Adipocyte (in vitro differentiated cells): ENCODE measurements around the gene PCID2.

Source experiments
- DNase-seq: peaks from one replicate; pipeline ENCODE4 v3.0.0-alpha.2; 2015; ENCODE audit warnings: low read depth
- H3K27me3 ChIP-seq: replicated peaks from 2 replicates; pipeline ENCODE4 v1.7.0; 2013; ENCODE audit warnings: mild to moderate bottlenecking, low read length, moderate library complexity; ENCODE audit not compliant: control insufficient read depth, insufficient read depth
- H3K36me3 ChIP-seq: 2 replicates; pipeline ENCODE4 v1.7.0; 2013; ENCODE audit warnings: low read length, mild to moderate bottlenecking, moderate library complexity; ENCODE audit not compliant: control insufficient read depth, insufficient read depth, severe bottlenecking
- H3K4me1 ChIP-seq: 2 replicates; pipeline ENCODE4 v1.7.0; 2013; ENCODE audit warnings: mild to moderate bottlenecking, low read length, moderate library complexity; ENCODE audit not compliant: control insufficient read depth, insufficient read depth
- H3K4me3 ChIP-seq: 2 replicates; pipeline ENCODE4 v1.7.0; 2013; ENCODE audit warnings: mild to moderate bottlenecking, low read length, moderate library complexity
- H3K9ac ChIP-seq: 2 replicates; pipeline ENCODE4 v1.7.0; 2013; ENCODE audit warnings: mild to moderate bottlenecking, low read length, moderate library complexity
- H3K9me3 ChIP-seq: 2 replicates; pipeline ENCODE4 v1.7.0; 2013; ENCODE audit warnings: mild to moderate bottlenecking, low read length, moderate library complexity; ENCODE audit not compliant: control insufficient read depth

The PCID2 gene

DNA sequence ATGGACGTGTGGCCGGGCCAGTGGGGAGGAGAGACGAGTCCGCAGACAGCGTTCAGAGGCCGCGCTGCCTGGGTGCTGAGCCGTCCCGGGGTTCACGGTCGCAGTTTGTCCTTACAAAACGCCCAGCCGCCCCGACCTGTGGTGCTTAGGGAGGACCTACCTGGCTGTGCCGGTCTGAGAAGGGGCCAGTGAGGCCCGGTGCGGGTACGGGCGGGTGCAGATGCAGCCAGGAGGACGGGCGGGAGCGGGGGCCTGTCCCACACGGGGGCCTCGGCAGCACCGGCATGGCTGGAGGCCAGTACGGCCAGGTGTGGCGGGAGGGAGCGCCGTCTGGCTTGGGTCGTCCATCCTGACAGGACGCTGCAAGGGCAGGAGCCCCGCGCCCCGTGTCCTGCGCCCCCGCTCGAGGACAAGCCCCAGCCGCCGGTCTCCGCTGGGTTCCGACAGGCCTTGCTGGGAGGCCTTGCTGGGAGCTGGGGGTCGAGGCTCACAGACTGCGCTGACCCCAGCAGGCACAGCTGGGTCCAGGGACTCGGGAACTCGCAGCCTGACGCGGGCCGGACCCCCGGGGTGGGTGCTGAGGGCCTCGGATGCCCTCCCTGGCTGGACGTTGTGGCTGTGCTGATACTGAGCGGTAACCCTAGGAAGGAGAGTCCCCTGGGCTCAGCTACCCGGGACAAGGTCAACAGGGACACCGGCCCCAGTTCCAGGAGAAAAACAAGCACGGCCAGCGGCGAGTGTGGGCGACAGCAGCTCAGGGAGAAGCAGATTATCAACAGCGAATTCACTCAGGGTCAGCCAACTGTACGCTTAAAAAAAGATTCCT is 55.3 kb downstream of the PCID2 start:
- Histone ChIP-seq H3K4me1 (peaks cover 28% of the 10 kb centered on the region), H3K27me3 (no peaks in the 10 kb centered on the region), H3K9me3 (no peaks in the 10 kb centered on the region), H3K9ac (peak overlapping the region; percentile 87), H3K4me3 (peak overlapping the region; percentile 78), H3K36me3 (no peaks in the 10 kb centered on the region)
- peak; percentile 8 for DNase-seq

DNA sequence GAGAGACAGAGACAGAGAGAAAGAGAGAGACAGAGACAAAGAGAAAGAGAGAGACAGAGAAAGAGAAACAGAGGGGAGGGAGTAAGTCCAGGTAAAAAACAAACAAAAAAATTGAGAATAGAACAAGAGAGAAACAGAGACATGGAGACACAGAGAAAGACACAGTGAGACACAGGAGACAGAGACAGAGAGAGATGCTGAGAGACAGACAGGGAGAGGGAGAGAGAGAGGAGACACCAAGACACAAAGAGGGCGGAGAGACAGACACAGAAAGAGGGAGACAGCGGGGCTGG is 55.8 kb downstream of the PCID2 start:
- peaks cover 28% of the 10 kb centered on the region for H3K4me1 ChIP-seq
- H3K36me3 ChIP-seq, result no peaks in the 10 kb centered on the region
- H3K9ac ChIP-seq, result peak overlapping the region; percentile 87
- no peaks in the 10 kb centered on the region for H3K27me3 ChIP-seq
- no peak for DNase-seq
- peak overlapping the region; percentile 78 for H3K4me3 ChIP-seq
- no peaks in the 10 kb centered on the region for H3K9me3 ChIP-seq

DNA sequence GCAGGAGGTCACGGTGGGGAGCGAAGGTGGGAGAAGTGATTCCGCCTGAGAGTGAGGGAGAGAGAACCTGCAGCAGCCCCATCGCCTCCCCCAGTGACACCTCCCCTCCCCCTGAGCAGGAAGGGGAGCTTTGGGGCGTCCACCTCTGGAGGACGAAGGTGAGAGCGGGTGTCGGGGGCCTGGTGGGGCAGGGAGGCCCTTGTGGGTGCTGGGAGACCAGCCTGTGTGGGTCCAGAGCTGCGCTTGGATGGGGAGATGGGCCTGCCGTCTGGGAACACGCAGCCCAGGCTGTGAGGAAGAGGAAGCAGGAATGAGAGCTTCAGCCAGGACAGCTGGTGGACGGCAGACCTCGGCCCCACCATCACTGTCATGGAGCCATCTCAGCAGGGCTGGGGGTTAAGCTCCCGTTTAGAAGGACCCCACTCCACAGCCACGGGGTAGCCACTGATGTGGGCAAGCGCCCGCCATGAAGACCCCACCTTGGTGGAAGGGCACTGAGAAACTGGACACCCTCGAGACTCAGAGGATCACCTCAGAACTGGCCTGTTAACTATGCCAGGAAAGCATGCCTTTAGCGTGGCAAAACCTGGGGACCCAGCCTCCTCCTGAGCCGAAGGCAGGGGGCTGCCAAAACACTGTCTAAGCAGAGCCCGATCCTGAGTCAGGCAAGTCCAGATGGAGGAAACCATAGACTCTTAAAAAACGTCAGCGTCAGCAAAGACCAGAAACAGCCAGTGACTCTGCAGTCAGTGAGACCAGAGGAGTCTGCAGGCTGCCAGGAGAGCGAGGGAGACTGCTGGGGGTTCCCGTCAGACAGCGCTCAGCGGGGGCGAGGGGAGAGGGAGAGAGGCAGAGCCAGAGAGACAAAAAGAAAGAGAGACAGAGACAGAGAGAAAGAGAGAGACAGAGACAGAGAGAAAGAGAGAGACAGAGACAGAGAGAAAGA is 56.5 kb downstream of the PCID2 start:
- H3K9me3 ChIP-seq, result no peaks in the 10 kb centered on the region
- DNase-seq, result peak; percentile 43
- peak overlapping the region; percentile 78 for H3K4me3 ChIP-seq
- peaks cover 28% of the 10 kb centered on the region for H3K4me1 ChIP-seq
- H3K27me3 ChIP-seq, result no peaks in the 10 kb centered on the region
- H3K9ac ChIP-seq, result peak overlapping the region; percentile 87
- H3K36me3 ChIP-seq, result no peaks in the 10 kb centered on the region

DNA sequence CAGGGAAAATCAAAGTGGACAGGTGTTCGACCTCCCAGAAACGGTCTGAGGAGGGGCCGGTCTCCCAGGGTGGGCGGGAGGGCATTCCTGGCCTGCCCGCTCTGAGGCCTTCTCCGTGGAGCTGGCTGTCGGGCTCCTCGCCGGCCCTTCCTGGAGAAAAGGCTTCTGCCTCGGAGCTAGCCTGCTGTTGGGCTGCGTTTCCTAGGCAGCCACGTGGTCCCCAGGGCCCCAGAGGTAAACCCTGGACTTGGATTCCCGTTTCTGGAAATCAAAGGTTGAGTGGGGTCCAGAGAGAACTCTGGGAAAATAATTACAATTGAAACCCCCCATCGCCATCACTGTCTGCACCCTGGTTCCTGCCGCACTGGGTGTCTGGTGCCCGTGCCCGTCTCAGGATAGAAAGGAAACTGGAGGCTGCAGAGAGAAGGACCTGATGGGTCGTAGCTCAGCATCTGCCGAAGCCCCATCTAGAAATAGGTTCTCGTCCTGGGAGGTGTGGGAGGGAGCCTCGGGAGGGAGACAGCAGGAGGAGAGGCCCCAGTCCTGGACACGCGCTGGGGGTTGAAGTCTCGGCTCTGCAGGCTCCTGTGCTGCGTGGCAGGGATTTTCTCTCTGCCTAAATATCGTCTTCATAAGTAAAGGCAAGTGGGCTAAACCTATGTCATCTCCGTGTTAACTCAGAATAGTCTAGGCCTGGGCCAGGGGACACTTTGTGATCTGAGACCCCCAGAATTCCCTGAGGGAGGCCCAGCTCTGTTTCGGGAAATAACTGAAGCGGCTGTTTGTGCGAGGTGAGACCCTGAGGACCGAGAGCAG is 57.7 kb downstream of the PCID2 start:
- H3K36me3 ChIP-seq, result no peaks in the 10 kb centered on the region
- no peak for DNase-seq
- H3K9ac ChIP-seq, result no peak overlapping the region
- H3K4me1 ChIP-seq, result peaks cover 28% of the 10 kb centered on the region
- H3K4me3 ChIP-seq, result no peak overlapping the region
- H3K27me3 ChIP-seq, result no peaks in the 10 kb centered on the region
- H3K9me3 ChIP-seq, result no peaks in the 10 kb centered on the region

DNA sequence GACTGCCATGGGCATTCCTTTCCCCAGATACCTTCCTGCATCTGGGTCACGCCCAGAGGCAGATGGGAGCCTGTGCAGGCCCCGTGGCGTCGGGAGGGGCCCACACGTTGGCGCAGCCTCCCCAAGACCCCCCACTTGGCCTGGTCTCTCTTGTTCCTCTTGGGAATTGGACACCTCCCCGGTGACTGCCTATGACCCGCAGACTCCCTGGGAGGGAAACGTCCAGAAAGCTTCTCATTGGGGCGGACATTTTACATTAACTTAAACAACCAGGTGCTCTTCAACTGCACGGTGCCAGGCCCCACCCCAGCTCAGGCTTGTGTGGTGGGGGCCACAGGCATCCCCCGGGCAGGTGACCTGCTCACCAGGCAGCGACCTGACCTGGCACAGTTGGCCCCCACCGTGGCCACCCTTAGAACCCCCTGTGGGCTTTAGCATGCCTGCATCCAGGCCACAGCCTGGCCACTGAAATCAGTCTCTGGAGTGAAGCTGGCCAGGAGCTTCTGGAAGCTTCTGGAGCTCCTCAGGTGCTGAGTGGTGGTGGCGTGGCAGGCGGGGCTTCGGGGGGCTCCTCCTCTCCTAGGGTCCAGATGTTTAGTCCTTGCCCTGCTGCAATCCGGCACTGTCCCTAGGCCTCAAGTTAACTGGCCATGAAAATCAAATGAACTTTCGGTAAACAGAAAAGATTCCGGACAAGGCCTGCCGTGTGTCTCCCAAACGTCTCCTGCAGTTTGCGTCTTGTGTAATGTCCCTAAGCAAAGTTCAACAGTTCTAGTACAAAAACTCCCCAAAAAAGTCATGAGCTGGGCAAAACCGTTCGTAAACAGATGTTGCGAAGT is 58.5 kb downstream of the PCID2 start:
- Histone ChIP-seq H3K4me1 (peaks cover 25% of the 10 kb centered on the region), H3K4me3 (no peak overlapping the region), H3K36me3 (no peaks in the 10 kb centered on the region), H3K9me3 (no peaks in the 10 kb centered on the region), H3K27me3 (no peaks in the 10 kb centered on the region), H3K9ac (no peak overlapping the region)
- DNase-seq, result no peak

DNA sequence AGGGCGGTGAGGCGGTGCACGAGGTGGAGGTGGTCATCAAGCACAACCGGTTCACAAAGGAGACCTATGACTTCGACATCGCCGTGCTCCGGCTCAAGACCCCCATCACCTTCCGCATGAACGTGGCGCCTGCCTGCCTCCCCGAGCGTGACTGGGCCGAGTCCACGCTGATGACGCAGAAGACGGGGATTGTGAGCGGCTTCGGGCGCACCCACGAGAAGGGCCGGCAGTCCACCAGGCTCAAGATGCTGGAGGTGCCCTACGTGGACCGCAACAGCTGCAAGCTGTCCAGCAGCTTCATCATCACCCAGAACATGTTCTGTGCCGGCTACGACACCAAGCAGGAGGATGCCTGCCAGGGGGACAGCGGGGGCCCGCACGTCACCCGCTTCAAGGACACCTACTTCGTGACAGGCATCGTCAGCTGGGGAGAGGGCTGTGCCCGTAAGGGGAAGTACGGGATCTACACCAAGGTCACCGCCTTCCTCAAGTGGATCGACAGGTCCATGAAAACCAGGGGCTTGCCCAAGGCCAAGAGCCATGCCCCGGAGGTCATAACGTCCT is 59.4 kb downstream of the PCID2 start:
- no peak overlapping the region for H3K9ac ChIP-seq
- no peak for DNase-seq
- peaks cover 19% of the 10 kb centered on the region for H3K4me1 ChIP-seq
- no peaks in the 10 kb centered on the region for H3K9me3 ChIP-seq
- no peak overlapping the region for H3K4me3 ChIP-seq
- no peaks in the 10 kb centered on the region for H3K36me3 ChIP-seq
- no peaks in the 10 kb centered on the region for H3K27me3 ChIP-seq

DNA sequence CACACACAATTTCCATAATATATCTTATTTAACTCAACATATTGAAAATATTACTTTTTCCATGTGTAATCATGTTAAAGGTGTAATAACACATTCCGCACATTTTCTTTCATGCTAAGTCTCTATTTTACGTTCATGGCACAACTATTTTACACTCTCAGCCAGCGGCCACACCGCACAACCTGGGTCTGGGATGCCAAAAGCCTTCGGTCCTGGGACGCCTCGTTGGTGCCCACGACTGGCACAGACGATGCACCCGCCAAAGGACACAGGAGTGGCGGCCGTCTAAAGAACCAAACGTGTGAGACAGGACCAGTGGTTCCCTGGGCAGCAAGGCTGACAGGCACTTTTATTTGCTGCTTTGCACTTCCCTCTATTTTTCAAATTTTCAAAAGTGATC is 60.1 kb downstream of the PCID2 start:
- Histone ChIP-seq H3K9me3 (no peaks in the 10 kb centered on the region), H3K4me3 (no peak overlapping the region), H3K4me1 (peaks cover 16% of the 10 kb centered on the region), H3K27me3 (no peaks in the 10 kb centered on the region), H3K9ac (no peak overlapping the region), H3K36me3 (no peaks in the 10 kb centered on the region)
- no peak for DNase-seq

DNA sequence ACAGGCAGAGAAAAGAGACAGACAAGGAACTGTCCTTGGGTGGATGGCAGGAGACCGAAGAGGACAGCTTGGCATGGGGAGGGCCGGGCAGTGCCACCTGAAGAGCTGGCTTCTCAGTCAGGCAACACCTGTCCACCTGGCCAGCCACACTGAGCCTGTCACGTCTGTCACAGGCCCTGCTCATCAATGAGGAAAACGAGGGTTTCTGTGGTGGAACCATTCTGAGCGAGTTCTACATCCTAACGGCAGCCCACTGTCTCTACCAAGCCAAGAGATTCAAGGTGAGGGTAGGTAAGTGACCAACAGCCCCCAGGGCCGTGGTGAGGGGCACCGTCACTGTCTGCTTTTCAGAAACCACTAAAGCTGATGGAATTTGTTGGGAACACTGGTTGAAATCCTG is 61.3 kb downstream of the PCID2 start:
- Histone ChIP-seq H3K4me1 (peaks cover 8% of the 10 kb centered on the region), H3K36me3 (no peaks in the 10 kb centered on the region), H3K9ac (no peak overlapping the region), H3K4me3 (no peak overlapping the region), H3K27me3 (no peaks in the 10 kb centered on the region), H3K9me3 (no peaks in the 10 kb centered on the region)
- no peak for DNase-seq

DNA sequence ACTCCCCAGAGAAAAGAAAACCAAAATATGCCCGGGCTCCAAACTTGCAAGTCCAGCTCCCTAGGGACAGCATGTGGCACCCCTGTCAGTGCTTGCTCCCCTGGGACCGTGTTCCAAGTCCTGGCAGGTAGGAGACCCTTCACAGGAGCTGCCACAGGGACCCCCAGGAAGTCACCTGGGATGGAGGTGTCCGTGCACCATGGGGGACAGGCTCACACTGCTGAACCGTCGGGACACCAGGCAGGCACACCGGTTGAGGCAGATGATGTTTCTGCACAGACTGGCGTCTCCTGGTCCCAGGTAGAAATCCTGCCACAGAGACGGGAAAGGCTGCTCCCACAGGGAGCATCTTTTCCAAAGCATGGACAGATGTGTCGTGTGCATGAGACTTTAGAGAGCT is 61.7 kb downstream of the PCID2 start:
- peaks cover 4% of the 10 kb centered on the region for H3K4me1 ChIP-seq
- no peak for DNase-seq

DNA sequence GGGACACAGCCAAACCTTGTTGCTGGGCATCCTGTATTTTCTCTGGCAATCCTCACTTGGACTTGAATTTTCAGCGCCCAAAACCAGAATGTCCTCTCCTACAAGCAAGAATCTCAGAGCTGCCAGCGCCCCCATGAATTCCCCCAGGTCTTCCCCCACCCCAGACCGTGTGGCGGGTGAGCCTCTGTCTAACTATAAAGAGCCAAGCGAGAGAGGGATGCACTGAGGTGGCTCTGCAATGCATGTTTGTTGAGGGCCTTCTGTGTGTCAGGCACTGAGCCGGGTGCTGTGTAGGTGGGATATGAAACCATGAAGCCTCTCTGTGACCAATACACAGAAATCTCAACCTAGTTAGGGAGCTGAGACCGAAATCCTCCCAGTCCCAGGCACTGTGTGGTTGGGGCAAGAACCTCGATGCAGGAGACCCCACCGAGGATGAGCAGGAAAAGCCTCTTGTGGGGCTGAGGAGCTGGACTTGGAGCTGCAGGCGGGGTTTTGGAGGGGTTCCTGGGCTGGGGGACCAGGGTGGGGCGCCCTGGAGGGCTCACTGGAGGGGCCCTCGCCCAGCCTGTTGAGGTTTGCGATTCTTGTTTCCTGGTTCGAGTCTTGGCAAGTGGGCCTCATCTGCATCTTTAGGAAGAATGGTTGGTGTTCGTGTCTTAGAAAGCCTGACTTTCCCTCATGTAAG is 62.4 kb downstream of the PCID2 start:
- Histone ChIP-seq H3K4me3 (no peak overlapping the region), H3K27me3 (no peaks in the 10 kb centered on the region), H3K9me3 (no peaks in the 10 kb centered on the region), H3K36me3 (no peaks in the 10 kb centered on the region), H3K4me1 (peaks cover 4% of the 10 kb centered on the region), H3K9ac (no peak overlapping the region)
- no peak for DNase-seq

More for the DNA sequence above, 61.7 kb downstream of the PCID2 start:
- no peak overlapping the region for H3K4me3 ChIP-seq
- no peaks in the 10 kb centered on the region for H3K27me3 ChIP-seq
- no peaks in the 10 kb centered on the region for H3K9me3 ChIP-seq
- no peaks in the 10 kb centered on the region for H3K36me3 ChIP-seq
- H3K9ac ChIP-seq, result no peak overlapping the region
